ENCODE data around the gene THEMIS2. TPM values are rescaled to one million over a fixed set of nuclear protein-coding genes. Genes with fewer than 3 reads are reported as not detected.

Gene THEMIS2
- total RNA-seq, 2 donors from 2014 or later: 38.4 to 51.9 TPM

DNA sequence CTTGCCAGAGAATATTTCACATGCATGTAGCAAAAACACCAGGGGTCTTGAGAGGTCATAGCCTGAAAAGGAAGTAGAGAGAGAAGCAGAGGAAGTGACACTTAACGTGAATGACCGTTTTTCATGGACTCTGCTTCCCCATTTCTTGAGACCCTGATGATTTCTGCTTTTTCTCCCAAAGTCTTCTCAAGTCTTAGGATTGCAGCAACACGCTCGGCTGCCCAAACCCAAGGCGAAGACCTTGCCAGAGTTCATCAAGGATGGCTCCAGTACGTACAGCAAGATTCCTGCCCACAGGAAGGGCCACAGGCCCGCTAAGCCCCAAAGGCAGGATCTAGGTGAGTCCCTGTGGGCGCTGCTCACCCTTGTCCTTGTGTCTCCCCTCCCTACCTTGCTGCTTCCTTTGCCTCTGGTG is 12.8 kb downstream of the THEMIS2 start:
- Mint-ChIP-seq H3K4me1 (ENCODE audit: low read depth in 2 of 2) (peaks cover 57 to 60% of the 10 kb centered on the region in 2 donors), H3K9me3 (no peaks in the 10 kb centered on the region), H3K4me3 (peak overlapping the region; percentile 89), H3K27ac (peak overlapping the region; percentile 95 to 97), H3K36me3 (peaks cover 23% of the 10 kb centered on the region), H3K27me3 (no peaks in the 10 kb centered on the region)
- DNase-seq (ENCODE audit: low spot score) (no peak), ATAC-seq (no peak)

- Mint-ChIP-seq H3K27me3 (no peaks in the 10 kb centered on the region), H3K4me1 (ENCODE audit: low read depth in 2 of 2) (peaks cover 61 to 64% of the 10 kb centered on the region in 2 donors), H3K36me3 (peaks cover 23% of the 10 kb centered on the region), H3K27ac (peak overlapping the region; percentile 95 to 97), H3K4me3 (peak overlapping the region; percentile 89), H3K9me3 (no peaks in the 10 kb centered on the region)
- ATAC-seq (peak; percentile 28 to 69), DNase-seq (ENCODE audit: low spot score) (no peak)
Observed at GRCh38 chr1:27885621-27886352, 13.4 kb downstream of the THEMIS2 start.

DNA sequence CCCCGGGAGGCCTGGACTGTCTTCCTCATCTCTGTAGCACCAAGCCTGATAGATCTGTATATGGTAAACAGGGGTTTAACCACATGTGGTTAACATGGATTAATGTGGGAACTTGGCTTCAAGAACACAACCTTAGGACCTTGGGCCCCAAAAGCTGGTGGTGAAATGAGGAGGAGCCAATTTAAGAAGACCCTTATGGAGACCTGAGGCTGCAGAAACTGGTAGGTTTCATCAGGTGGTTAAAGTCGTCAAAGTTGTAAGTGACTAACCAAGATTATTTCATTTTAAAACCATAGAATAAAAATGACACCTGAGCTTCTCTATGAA is 14.0 kb downstream of the THEMIS2 start:
- Mint-ChIP-seq H3K4me3 (peak overlapping the region; percentile 89), H3K4me1 (ENCODE audit: low read depth in 2 of 2) (peaks cover 66 to 69% of the 10 kb centered on the region in 2 donors), H3K27ac (peak overlapping the region; percentile 95 to 97), H3K36me3 (peaks cover 23% of the 10 kb centered on the region), H3K27me3 (no peaks in the 10 kb centered on the region), H3K9me3 (no peaks in the 10 kb centered on the region)
- ATAC-seq (no peak), DNase-seq (ENCODE audit: low spot score) (no peak)

- H3K36me3 Mint-ChIP-seq: peaks cover 25% of the 10 kb centered on the region
- DNase-seq (ENCODE audit: low spot score) (no peak), ATAC-seq (peak in 1 of 2 donors; percentile 3)
- peaks cover 70 to 71% of the 10 kb centered on the region in 2 donors for H3K4me1 Mint-ChIP-seq (ENCODE audit: low read depth in 2 of 2)
- H3K27ac Mint-ChIP-seq: peak overlapping the region; percentile 95 to 97
- H3K4me3 Mint-ChIP-seq: peak overlapping the region; percentile 89
- no peaks in the 10 kb centered on the region for H3K27me3 Mint-ChIP-seq
- no peaks in the 10 kb centered on the region for H3K9me3 Mint-ChIP-seq
Observed at GRCh38 chr1:27886744-27887143, 14.4 kb downstream of the THEMIS2 start.

DNA sequence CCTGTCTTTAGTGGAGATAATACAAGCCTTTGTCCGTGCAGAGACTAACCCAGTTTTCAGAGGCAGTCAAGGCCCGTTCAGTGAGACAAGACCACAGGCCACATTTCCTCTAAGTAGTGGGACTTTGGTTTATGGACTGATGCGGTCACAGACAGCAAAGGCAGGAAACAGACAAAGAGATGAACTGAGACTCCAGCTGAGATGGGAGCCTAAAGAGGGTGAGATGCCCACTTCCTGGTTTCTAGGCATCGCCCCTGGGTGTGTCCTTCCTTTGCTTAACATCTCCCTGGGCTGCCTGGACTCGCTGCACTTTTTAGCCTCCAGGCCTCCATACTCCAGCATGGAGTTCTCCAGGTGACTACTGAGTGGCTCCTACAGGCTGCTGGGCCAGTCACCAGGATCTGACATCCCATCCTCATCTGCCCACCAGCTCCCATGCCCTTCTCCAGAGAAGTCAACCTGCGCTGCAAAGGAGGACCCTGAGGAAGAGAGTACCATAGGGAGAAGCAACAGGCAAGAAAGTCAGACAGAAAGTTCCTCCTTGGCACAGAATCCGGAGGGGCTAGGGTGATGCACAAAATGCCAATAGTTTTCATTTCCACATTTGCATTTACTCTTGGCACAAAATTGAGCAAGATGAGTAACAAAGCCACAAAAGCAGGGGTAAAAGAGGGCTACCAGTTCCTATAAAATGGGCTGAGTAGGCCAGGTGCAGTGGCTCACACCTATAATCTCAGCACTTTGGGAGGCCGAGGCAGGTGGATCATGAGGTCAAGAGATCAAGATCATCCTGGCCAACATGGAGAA is 15.1 kb downstream of the THEMIS2 start:
- Mint-ChIP-seq H3K27ac (peak overlapping the region; percentile 95 to 97), H3K36me3 (peaks cover 31% of the 10 kb centered on the region), H3K4me3 (peak overlapping the region; percentile 89), H3K27me3 (no peaks in the 10 kb centered on the region), H3K9me3 (no peaks in the 10 kb centered on the region), H3K4me1 (ENCODE audit: low read depth in 2 of 2) (peaks cover 73 to 74% of the 10 kb centered on the region in 2 donors)
- ATAC-seq (peak; percentile 71 to 79), DNase-seq (ENCODE audit: low spot score) (peak; percentile 72)

DNA sequence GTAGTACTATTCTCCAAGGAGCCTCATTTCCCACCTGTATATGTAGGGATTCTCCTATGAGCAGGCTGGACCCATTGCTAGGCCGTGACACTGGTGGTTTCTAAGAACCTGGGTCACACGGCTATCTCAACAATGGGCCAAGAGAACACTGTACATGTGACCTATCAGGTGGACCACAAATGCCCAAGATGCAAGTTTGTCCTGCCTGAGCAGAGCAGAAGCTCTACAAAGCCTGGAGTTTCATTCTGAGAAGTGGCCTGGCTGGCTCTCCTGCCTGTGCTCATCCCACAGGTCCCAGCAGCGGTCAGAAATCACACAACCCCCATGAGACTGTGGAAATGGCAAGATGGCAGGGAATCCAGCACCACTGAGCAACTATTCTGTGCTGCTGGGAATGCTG is 17.2 kb downstream of the THEMIS2 start:
- peak overlapping the region; percentile 72 to 96 for H3K27ac Mint-ChIP-seq
- no peaks in the 10 kb centered on the region for H3K27me3 Mint-ChIP-seq
- DNase-seq (ENCODE audit: low spot score) (no peak), ATAC-seq (no peak)
- H3K4me3 Mint-ChIP-seq: no peak overlapping the region
- peaks cover 62 to 65% of the 10 kb centered on the region in 2 donors for H3K4me1 Mint-ChIP-seq (ENCODE audit: low read depth in 2 of 2)
- H3K36me3 Mint-ChIP-seq: peaks cover 27% of the 10 kb centered on the region
- no peaks in the 10 kb centered on the region for H3K9me3 Mint-ChIP-seq

- DNase-seq (ENCODE audit: low spot score) (peak; percentile 74), ATAC-seq (peak; percentile 73 to 78)
- Mint-ChIP-seq H3K27ac (peak overlapping the region; percentile 96), H3K4me3 (peak overlapping the region; percentile 71), H3K9me3 (no peaks in the 10 kb centered on the region), H3K4me1 (ENCODE audit: low read depth in 2 of 2) (peaks cover 48 to 55% of the 10 kb centered on the region in 2 donors), H3K27me3 (no peaks in the 10 kb centered on the region), H3K36me3 (peaks cover 40% of the 10 kb centered on the region)
Observed at GRCh38 chr1:27891196-27891889, 19.0 kb downstream of the THEMIS2 start.

GRCh38 chr1:27894521-27894920 is 22.2 kb downstream of the THEMIS2 start:
- Mint-ChIP-seq H3K27ac (peak overlapping the region; percentile 32 to 62), H3K4me3 (no peak overlapping the region), H3K9me3 (no peaks in the 10 kb centered on the region), H3K4me1 (ENCODE audit: low read depth in 2 of 2) (peaks cover 32 to 36% of the 10 kb centered on the region in 2 donors), H3K27me3 (no peaks in the 10 kb centered on the region), H3K36me3 (peaks cover 33% of the 10 kb centered on the region)
- no peak for DNase-seq (ENCODE audit: low spot score)
- ATAC-seq: no peak

DNA sequence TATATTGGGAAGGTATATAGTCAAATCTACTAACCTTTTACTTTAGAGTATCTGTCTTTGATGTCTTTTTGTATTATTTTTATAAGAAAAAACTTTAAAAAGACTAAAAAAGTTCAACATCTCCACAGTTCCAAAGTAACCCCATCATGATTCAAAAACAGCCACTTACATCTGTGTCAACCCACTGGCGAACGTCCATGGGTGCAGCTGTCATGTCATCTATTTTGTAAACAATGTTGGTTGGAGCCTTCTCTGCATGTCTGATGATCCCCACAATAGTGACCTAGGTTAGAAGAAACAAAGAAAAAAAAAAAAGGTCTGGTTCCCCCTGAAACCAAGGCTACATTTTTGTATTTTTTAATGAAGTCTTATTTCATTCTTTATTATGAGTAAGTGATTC is 34.4 kb downstream of the THEMIS2 start:
- H3K27ac Mint-ChIP-seq: no peak overlapping the region
- no peaks in the 10 kb centered on the region for H3K27me3 Mint-ChIP-seq
- peaks cover 5 to 7% of the 10 kb centered on the region in 2 donors for H3K4me1 Mint-ChIP-seq (ENCODE audit: low read depth in 2 of 2)
- DNase-seq (ENCODE audit: low spot score) (no peak), ATAC-seq (no peak)
- no peak overlapping the region for H3K4me3 Mint-ChIP-seq
- peaks cover 12% of the 10 kb centered on the region for H3K36me3 Mint-ChIP-seq
- H3K9me3 Mint-ChIP-seq: no peaks in the 10 kb centered on the region

- Mint-ChIP-seq H3K4me1 (ENCODE audit: low read depth in 2 of 2) (peaks cover 15% of the 10 kb centered on the region in 2 donors), H3K4me3 (peak overlapping the region; percentile 27), H3K36me3 (peaks cover 8% of the 10 kb centered on the region), H3K27me3 (no peaks in the 10 kb centered on the region), H3K9me3 (no peaks in the 10 kb centered on the region), H3K27ac (peak overlapping the region; percentile 98)
- ATAC-seq (no peak), DNase-seq (ENCODE audit: low spot score) (no peak)
Observed at GRCh38 chr1:27912429-27912828, 40.1 kb downstream of the THEMIS2 start.

DNA sequence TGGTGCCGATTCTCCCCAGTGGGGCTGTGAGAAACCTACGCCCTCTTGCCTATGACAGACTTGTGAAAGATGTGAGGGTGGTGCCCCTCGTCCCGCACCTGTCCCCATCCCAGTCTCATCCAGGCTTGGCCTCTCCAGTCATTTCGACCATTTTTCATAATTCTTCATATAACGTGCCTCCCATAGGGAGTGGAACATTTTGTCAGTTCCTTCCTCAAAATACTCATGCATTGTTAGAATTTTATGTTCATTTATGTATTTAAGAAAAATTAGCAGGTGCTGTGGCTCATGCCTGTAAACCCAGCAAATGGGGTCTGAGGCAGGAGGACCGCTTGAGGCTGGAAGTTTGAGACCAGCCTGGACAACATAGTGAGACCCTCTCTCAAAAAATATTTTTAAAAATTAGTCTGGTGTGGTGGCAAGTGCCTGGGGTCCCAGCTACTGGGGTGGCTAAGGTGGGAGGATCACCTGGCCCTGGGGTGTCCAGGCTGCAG is 42.8 kb downstream of the THEMIS2 start:
- Mint-ChIP-seq H3K27me3 (no peaks in the 10 kb centered on the region), H3K27ac (peak overlapping the region; percentile 98), H3K4me1 (ENCODE audit: low read depth in 2 of 2) (peaks cover 14 to 15% of the 10 kb centered on the region in 2 donors), H3K36me3 (peaks cover 4% of the 10 kb centered on the region), H3K9me3 (no peaks in the 10 kb centered on the region), H3K4me3 (peak overlapping the region; percentile 99)
- ATAC-seq (no peak), DNase-seq (ENCODE audit: low spot score) (no peak)

DNA sequence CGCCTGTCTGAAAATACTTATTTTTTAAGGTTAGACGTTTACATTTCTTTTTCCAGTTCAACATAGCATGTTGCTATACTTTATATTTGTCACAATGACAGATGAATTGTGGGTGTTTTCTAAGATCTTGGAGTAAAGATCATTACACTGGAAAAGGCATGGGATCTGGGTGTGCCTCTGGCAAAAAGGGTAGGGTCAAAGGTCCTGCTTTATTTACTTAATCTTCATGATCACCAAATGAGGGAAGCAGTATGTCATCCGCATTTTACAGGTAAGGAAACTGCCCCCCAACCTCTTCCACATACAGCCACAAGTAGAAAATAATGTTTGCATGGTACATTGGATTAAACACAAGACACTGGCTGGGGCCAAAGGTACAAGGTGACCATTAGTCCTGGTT is 49.9 kb downstream of the THEMIS2 start:
- no peak for DNase-seq (ENCODE audit: low spot score)
- no peaks in the 10 kb centered on the region for H3K36me3 Mint-ChIP-seq
- no peaks in the 10 kb centered on the region for H3K27me3 Mint-ChIP-seq
- H3K9me3 Mint-ChIP-seq: no peaks in the 10 kb centered on the region
- H3K27ac Mint-ChIP-seq: no peak overlapping the region
- no peak for ATAC-seq
- no peaks in the 10 kb centered on the region for H3K4me1 Mint-ChIP-seq (ENCODE audit: low read depth in 2 of 2)
- no peak overlapping the region for H3K4me3 Mint-ChIP-seq

DNA sequence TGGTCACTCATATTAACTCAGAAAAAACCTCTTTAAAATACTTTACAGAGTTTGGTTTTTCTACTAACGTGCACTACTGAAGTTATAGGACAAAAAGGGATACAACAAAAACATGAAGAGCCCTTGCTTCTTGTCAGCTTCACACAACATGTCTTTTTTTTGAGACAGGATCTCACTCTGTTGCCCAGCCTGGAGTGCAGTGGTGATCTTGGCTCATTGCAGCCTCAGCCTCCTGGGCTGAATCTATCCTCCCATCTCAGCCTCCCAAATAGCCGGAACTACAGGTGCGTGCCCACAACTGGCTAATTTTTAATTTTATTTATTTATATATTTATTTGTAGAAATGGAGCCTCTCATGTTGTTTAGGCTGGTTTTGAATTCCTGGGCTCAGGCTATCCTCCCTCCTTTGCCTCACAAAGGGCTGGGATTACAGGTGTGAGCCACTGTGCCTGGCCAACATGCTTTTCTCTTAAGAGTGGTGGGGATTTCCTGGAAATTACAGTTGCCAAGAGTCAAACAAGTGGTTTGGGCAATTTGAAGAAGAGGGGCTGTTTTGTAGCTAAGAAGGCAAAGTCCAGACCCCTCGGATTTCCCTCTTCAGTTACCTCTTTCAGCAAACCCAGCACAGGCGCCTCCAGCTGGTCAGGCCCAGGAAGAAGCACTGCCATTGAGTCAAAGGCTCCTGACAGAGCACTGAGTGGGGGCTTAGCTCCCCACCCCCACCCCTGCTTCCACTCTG is 56.0 kb downstream of the THEMIS2 start:
- Mint-ChIP-seq H3K9me3 (no peaks in the 10 kb centered on the region), H3K4me3 (no peak overlapping the region), H3K27ac (no peak overlapping the region), H3K36me3 (no peaks in the 10 kb centered on the region), H3K27me3 (peaks cover 5 to 7% of the 10 kb centered on the region in 2 donors), H3K4me1 (ENCODE audit: low read depth in 2 of 2) (no peaks in the 10 kb centered on the region)
- ATAC-seq (no peak), DNase-seq (ENCODE audit: low spot score) (no peak)

All from natural killer cell treated with Interleukin-12 subunit alpha and Interleukin-12 subunit beta and Interleukin-15 and Interleukin-18, amount 100 ng/mL, for 72 hours (primary cell).